Activated T-cell treated with anti-CD3 and anti-CD28 coated beads, Interleukin-2, amount 50 U/mL, for 4 hours (primary cell): ENCODE data around the gene TSPAN18. TPM values are rescaled to one million over a fixed set of nuclear protein-coding genes. Genes with fewer than 3 reads are reported as not detected.

Experiments used
- ATAC-seq, 2 donors: fragments of 200-7000 bp; cut with Tn5 transposase; one replicate each; pipeline ENCODE4 v1.10.0; 2021
- DNase-seq: peaks from one replicate; pipeline ENCODE4 v3.0.0-alpha.2; 2020
- H3K27me3 Mint-ChIP-seq: one replicate; pipeline ENCODE4 v1.8.0; 2021; ENCODE audit warnings: low read depth, mixed read lengths
- H3K36me3 Mint-ChIP-seq: one replicate; pipeline ENCODE4 v1.8.0; 2022; ENCODE audit warnings: mixed read lengths; ENCODE audit not compliant: insufficient read depth
- H3K4me1 Mint-ChIP-seq: one replicate; pipeline ENCODE4 v1.8.0; 2021; ENCODE audit warnings: low read depth, mixed read lengths
- H3K4me3 Mint-ChIP-seq: one replicate; pipeline ENCODE4 v1.8.0; 2021; ENCODE audit warnings: mild to moderate bottlenecking, moderate library complexity, mixed read lengths
- H3K9me3 Mint-ChIP-seq: one replicate; pipeline ENCODE4 v1.8.0; 2021; ENCODE audit warnings: mixed read lengths
- total RNA-seq, 3 donors: library from RNA; stranded (reverse); gene quantifications; one replicate each; pipeline ENCODE4 v1.2.1, GENCODE V29; 2021

TSPAN18 gene
- total RNA-seq, 3 donors from 2014 or later, result 0.84 to 2.0 (median 1.5) TPM

GRCh38 chr11:44809283-44809682 lies 82.5 kb downstream of the TSPAN18 start:
- Mint-ChIP-seq H3K4me1 (peaks cover 7% of the 10 kb centered on the region), H3K9me3 (no peaks in the 10 kb centered on the region), H3K36me3 (peaks cover 5% of the 10 kb centered on the region), H3K27me3 (no peaks in the 10 kb centered on the region), H3K4me3 (no peak overlapping the region)
- ATAC-seq (no peak), DNase-seq (no peak)

- DNase-seq (no peak), ATAC-seq (no peak)
- Mint-ChIP-seq H3K27me3 (no peaks in the 10 kb centered on the region), H3K36me3 (peaks cover 11% of the 10 kb centered on the region), H3K9me3 (no peaks in the 10 kb centered on the region), H3K4me3 (no peak overlapping the region), H3K4me1 (peaks cover 7% of the 10 kb centered on the region)
Observed at GRCh38 chr11:44811841-44812448, 85.2 kb downstream of the TSPAN18 start.

GRCh38 chr11:44812971-44813370 lies 86.2 kb downstream of the TSPAN18 start:
- peaks cover 13% of the 10 kb centered on the region for H3K36me3 Mint-ChIP-seq
- peaks cover 7% of the 10 kb centered on the region for H3K4me1 Mint-ChIP-seq
- no peaks in the 10 kb centered on the region for H3K9me3 Mint-ChIP-seq
- no peak overlapping the region for H3K4me3 Mint-ChIP-seq
- DNase-seq (no peak), ATAC-seq (no peak)
- H3K27me3 Mint-ChIP-seq, result no peaks in the 10 kb centered on the region

GRCh38 chr11:44813401-44813800 lies 86.6 kb downstream of the TSPAN18 start:
- H3K9me3 Mint-ChIP-seq, result no peaks in the 10 kb centered on the region
- no peaks in the 10 kb centered on the region for H3K27me3 Mint-ChIP-seq
- H3K4me1 Mint-ChIP-seq, result peaks cover 7% of the 10 kb centered on the region
- no peak for ATAC-seq
- H3K4me3 Mint-ChIP-seq, result no peak overlapping the region
- H3K36me3 Mint-ChIP-seq, result peaks cover 13% of the 10 kb centered on the region
- DNase-seq, result no peak

GRCh38 chr11:44814881-44815592 lies 88.3 kb downstream of the TSPAN18 start:
- Mint-ChIP-seq H3K36me3 (peaks cover 14% of the 10 kb centered on the region), H3K9me3 (no peaks in the 10 kb centered on the region), H3K4me3 (no peak overlapping the region), H3K27me3 (no peaks in the 10 kb centered on the region), H3K4me1 (peaks cover 7% of the 10 kb centered on the region)
- no peak for DNase-seq
- no peak for ATAC-seq

- peaks cover 12% of the 10 kb centered on the region for H3K36me3 Mint-ChIP-seq
- ATAC-seq (no peak), DNase-seq (no peak)
- H3K4me3 Mint-ChIP-seq, result no peak overlapping the region
- no peaks in the 10 kb centered on the region for H3K27me3 Mint-ChIP-seq
- peaks cover 7% of the 10 kb centered on the region for H3K4me1 Mint-ChIP-seq
- no peaks in the 10 kb centered on the region for H3K9me3 Mint-ChIP-seq
Observed at GRCh38 chr11:44815917-44816456, 89.2 kb downstream of the TSPAN18 start.

GRCh38 chr11:44816761-44817160 lies 90.0 kb downstream of the TSPAN18 start:
- no peak for DNase-seq
- Mint-ChIP-seq H3K9me3 (no peaks in the 10 kb centered on the region), H3K4me1 (peaks cover 8% of the 10 kb centered on the region), H3K36me3 (peaks cover 12% of the 10 kb centered on the region), H3K4me3 (no peak overlapping the region), H3K27me3 (no peaks in the 10 kb centered on the region)
- no peak for ATAC-seq

GRCh38 chr11:44817207-44817949 lies 90.6 kb downstream of the TSPAN18 start:
- Mint-ChIP-seq H3K9me3 (no peaks in the 10 kb centered on the region), H3K4me3 (no peak overlapping the region), H3K4me1 (peaks cover 8% of the 10 kb centered on the region), H3K27me3 (no peaks in the 10 kb centered on the region), H3K36me3 (peaks cover 12% of the 10 kb centered on the region)
- DNase-seq, result no peak
- no peak for ATAC-seq

- DNase-seq, result no peak
- no peak for ATAC-seq
- Mint-ChIP-seq H3K36me3 (peaks cover 12% of the 10 kb centered on the region), H3K9me3 (no peaks in the 10 kb centered on the region), H3K4me1 (peaks cover 8% of the 10 kb centered on the region), H3K4me3 (no peak overlapping the region), H3K27me3 (no peaks in the 10 kb centered on the region)
Observed at GRCh38 chr11:44818110-44818509, 91.3 kb downstream of the TSPAN18 start.

- H3K27me3 Mint-ChIP-seq, result no peaks in the 10 kb centered on the region
- H3K4me1 Mint-ChIP-seq, result peaks cover 4% of the 10 kb centered on the region
- H3K36me3 Mint-ChIP-seq, result peaks cover 10% of the 10 kb centered on the region
- ATAC-seq (no peak), DNase-seq (no peak)
- H3K9me3 Mint-ChIP-seq, result no peaks in the 10 kb centered on the region
- H3K4me3 Mint-ChIP-seq, result no peak overlapping the region
Observed at GRCh38 chr11:44819346-44819745, 92.6 kb downstream of the TSPAN18 start.

GRCh38 chr11:44822369-44822768 lies 95.6 kb downstream of the TSPAN18 start:
- no peak overlapping the region for H3K4me3 Mint-ChIP-seq
- no peaks in the 10 kb centered on the region for H3K27me3 Mint-ChIP-seq
- DNase-seq (no peak), ATAC-seq (no peak)
- peaks cover 4% of the 10 kb centered on the region for H3K4me1 Mint-ChIP-seq
- peaks cover 5% of the 10 kb centered on the region for H3K36me3 Mint-ChIP-seq
- no peaks in the 10 kb centered on the region for H3K9me3 Mint-ChIP-seq

- DNase-seq (no peak), ATAC-seq (no peak)
- H3K27me3 Mint-ChIP-seq, result no peaks in the 10 kb centered on the region
- peaks cover 5% of the 10 kb centered on the region for H3K36me3 Mint-ChIP-seq
- peaks cover 4% of the 10 kb centered on the region for H3K4me1 Mint-ChIP-seq
- no peak overlapping the region for H3K4me3 Mint-ChIP-seq
- no peaks in the 10 kb centered on the region for H3K9me3 Mint-ChIP-seq
Observed at GRCh38 chr11:44823006-44823405, 96.2 kb downstream of the TSPAN18 start.

- no peaks in the 10 kb centered on the region for H3K27me3 Mint-ChIP-seq
- peaks cover 4% of the 10 kb centered on the region for H3K4me1 Mint-ChIP-seq
- ATAC-seq (no peak), DNase-seq (no peak)
- peaks cover 5% of the 10 kb centered on the region for H3K36me3 Mint-ChIP-seq
- no peak overlapping the region for H3K4me3 Mint-ChIP-seq
- H3K9me3 Mint-ChIP-seq, result no peaks in the 10 kb centered on the region
Observed at GRCh38 chr11:44823868-44824267, 97.1 kb downstream of the TSPAN18 start.

- DNase-seq, result no peak
- peaks cover 5% of the 10 kb centered on the region for H3K36me3 Mint-ChIP-seq
- H3K4me3 Mint-ChIP-seq, result no peak overlapping the region
- no peaks in the 10 kb centered on the region for H3K9me3 Mint-ChIP-seq
- ATAC-seq, result no peak
- H3K4me1 Mint-ChIP-seq, result peaks cover 4% of the 10 kb centered on the region
- H3K27me3 Mint-ChIP-seq, result no peaks in the 10 kb centered on the region
Observed at GRCh38 chr11:44824300-44824704, 97.5 kb downstream of the TSPAN18 start.
